HuH-7 (cell line): ENCODE measurements around the gene ENO1.
"Not testable (repeated sequence)": the region's sequence is repeated elsewhere in the genome, so short reads cannot be mapped to it uniquely, and the experiment has no call there.

ENCODE experiments used
- DNase-seq: peaks from one replicate; pipeline ENCODE4 v3.0.0; 2011; ENCODE audit warnings: low spot score

Gene ENO1

GRCh38 chr1:8845104-8846097 lies 33.1 kb downstream of the ENO1 start:
- no peak for DNase-seq

- no peak for DNase-seq
Measured at GRCh38 chr1:8844501-8845006, 33.9 kb downstream of the ENO1 start.

GRCh38 chr1:8841395-8841794 lies 37.1 kb downstream of the ENO1 start:
- DNase-seq = no peak

GRCh38 chr1:8839990-8840389 lies 38.5 kb downstream of the ENO1 start:
- no peak for DNase-seq

- no peak for DNase-seq
Measured at GRCh38 chr1:8835941-8836643, 42.4 kb downstream of the ENO1 start.

GRCh38 chr1:8831340-8831739 lies 47.1 kb downstream of the ENO1 start:
- no peak for DNase-seq

GRCh38 chr1:8830732-8831131 lies 47.8 kb downstream of the ENO1 start:
- DNase-seq = not testable (repeated sequence)

GRCh38 chr1:8825985-8826481 lies 52.5 kb downstream of the ENO1 start:
- no peak for DNase-seq

- no peak for DNase-seq
Measured at GRCh38 chr1:8823295-8823664, 55.2 kb downstream of the ENO1 start.

GRCh38 chr1:8822373-8823294 lies 55.9 kb downstream of the ENO1 start:
- DNase-seq = peak; percentile 52

- DNase-seq = no peak
Measured at GRCh38 chr1:8821084-8821483, 57.4 kb downstream of the ENO1 start.

- DNase-seq = not testable (repeated sequence)
Measured at GRCh38 chr1:8818789-8819188, 59.7 kb downstream of the ENO1 start.

- DNase-seq = no peak
Measured at GRCh38 chr1:8818325-8818775, 60.1 kb downstream of the ENO1 start.

GRCh38 chr1:8817412-8818324 lies 60.8 kb downstream of the ENO1 start, which contains the start of gene RERE:
TSS of gene RERE (minus strand) at chr1:8817640.
- peak; percentile 97 for DNase-seq

GRCh38 chr1:8816831-8817411 lies 61.6 kb downstream of the ENO1 start:
- DNase-seq = no peak

- DNase-seq = no peak
Measured at GRCh38 chr1:8816264-8816663, 62.2 kb downstream of the ENO1 start.

GRCh38 chr1:8815582-8816151 lies 62.8 kb downstream of the ENO1 start:
- DNase-seq = no peak

- DNase-seq = no peak
Measured at GRCh38 chr1:8814865-8815264, 63.6 kb downstream of the ENO1 start.

GRCh38 chr1:8813991-8814390 lies 64.5 kb downstream of the ENO1 start:
- DNase-seq = no peak
